GM18511 (cell line): ENCODE measurements around the gene PHLDB2.

ENCODE experiments used
- ATAC-seq: cut with Tn5 transposase; IDR thresholded peaks from one replicate; pipeline ENCODE4 v1.9.1; 2021; ENCODE audit warnings: mild to moderate bottlenecking, moderate library complexity; ENCODE audit not compliant: unreplicated experiment

The PHLDB2 gene

DNA sequence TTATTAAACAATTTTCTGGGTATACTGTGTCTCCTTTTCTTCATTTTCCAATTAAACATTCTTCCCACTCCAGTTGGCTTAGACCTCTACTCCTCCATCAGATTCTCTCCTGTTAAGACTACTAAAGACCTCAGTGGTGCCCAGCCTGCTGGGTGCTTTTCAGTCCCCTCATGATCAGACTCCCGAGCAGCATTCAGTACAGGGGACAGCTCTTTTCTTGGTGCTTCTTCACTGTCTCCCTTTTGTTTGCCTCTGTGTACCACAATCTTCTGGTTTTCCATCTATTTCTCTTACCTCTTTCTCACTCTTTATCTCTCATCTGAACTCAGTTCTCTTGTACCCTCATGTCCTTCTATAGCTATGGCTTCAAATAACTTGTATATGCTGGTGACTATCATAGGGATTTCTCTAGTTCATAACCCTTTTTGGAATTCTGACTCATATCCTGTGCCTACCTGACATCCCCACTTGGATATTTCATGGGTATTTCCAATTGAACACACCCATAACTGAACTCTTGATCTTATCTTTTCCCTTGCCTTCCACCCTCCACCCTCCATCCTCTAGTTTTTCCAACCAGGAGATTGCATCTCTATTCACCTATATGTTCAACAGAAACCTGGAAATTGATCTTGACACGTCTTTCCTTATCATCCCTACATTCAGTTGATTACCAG, 64.2 kb downstream of the PHLDB2 start:
- ATAC-seq, result no peak

GRCh38 chr3:111923806-111924205, 64.7 kb downstream of the PHLDB2 start:
- ATAC-seq, result no peak

DNA sequence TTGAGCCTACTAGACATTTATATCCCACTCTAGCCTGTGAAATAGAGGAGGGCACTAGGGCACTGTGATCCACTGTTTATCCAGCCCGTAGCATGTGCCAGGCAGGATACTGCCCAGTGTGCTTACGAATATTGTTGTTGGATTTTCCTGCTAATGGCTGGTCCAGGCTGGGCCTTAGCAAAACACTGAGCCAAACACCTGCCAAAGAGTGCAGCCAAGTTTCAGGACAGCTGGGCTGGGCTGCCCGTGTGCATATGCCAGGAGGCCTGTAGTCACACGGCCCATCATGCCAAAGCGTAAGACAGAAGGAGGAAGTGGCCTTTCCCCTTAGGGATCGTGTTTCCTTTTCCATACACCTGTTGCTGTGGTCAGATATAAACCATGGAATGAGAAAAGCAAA, 65.2 kb downstream of the PHLDB2 start:
- no peak for ATAC-seq

- ATAC-seq, result no peak
Observed at GRCh38 chr3:111926266-111926676, 67.2 kb downstream of the PHLDB2 start.

- ATAC-seq, result no peak
Observed at GRCh38 chr3:111928613-111929012, 69.5 kb downstream of the PHLDB2 start.

DNA sequence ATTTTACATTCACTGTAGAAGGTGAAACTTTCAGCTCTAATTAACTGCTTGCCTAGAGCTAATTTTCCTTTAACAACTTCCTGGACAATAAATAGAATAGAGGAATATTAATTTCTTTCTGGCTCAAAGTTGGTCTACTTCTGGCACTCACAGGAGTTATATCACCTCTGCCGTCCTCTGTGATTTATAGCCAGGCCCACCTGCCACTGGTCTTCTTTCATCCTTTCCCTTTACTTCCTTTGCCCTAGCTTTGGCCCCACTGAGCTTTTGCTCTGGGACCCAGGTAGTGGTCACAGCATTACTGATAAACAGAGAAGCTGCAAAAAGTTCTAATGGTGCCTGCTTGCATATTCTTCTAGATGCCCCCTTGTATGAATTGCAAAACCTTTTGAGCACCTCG, 70.4 kb downstream of the PHLDB2 start:
- no peak for ATAC-seq

- no peak for ATAC-seq
Observed at GRCh38 chr3:111932946-111933345, 73.9 kb downstream of the PHLDB2 start.

- no peak for ATAC-seq
Observed at GRCh38 chr3:111936191-111936841, 77.3 kb downstream of the PHLDB2 start.

GRCh38 chr3:111936967-111937366, 77.9 kb downstream of the PHLDB2 start:
- ATAC-seq, result no peak

- no peak for ATAC-seq
Observed at GRCh38 chr3:111937871-111938270, 78.8 kb downstream of the PHLDB2 start.

GRCh38 chr3:111939873-111940272, 80.8 kb downstream of the PHLDB2 start:
- no peak for ATAC-seq

DNA sequence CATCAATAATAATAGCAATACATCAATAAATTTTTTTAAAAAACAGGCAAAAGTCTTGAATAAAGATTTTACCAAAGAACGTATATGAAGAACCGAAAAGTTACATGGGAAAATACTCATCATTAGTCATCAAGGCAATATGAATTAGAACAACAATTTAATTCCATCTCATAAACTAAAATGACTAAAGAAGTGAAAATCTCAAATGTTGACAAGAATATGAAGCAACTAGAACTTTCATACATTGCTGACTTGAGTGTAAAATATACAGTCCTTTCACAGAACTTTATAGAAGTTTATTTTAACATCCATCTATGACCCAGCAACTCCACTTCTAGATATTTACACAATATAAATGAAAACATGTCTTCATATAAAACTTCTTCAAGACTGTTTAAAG, 84.5 kb downstream of the PHLDB2 start:
- no peak for ATAC-seq

GRCh38 chr3:111944372-111944771, 85.3 kb downstream of the PHLDB2 start:
- no peak for ATAC-seq

DNA sequence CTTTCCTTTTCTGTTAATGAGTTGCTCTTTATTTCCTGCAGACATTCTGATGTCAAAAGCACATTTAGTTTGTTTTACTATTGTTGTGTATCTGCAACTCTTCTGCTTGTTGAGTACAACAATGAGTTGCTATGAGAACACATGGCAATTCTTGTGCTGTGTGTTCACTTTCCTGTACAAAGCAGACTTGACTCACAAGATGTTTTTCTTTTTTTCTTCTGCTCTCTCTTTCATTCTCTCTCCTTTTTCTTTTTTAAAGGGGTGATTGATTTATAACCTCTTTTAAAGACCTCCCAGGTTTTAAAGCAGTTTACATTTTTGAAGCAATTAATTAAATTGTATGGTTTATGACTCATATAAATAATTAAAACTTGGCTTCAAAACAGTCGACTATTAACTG, 88.2 kb downstream of the PHLDB2 start:
- ATAC-seq, result no peak

DNA sequence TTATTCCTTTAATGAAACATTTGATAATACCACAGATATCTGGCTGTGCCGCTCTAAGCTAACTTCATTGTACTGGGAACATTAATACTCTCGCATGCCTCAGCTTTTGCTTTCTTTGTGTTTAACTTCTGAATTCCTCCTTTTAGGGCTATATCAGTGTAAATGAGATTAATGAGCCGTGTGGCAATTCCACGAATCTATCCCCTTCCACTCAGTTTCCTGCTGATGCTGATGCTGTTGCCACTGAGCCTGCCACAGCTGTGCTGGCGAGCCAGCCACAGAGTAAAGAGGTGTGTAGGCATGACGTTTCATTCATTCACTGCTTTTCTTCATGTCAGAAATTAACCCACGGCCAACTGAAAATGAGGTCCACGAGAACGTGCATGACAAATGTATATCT, 89.7 kb downstream of the PHLDB2 start:
- ATAC-seq, result no peak

DNA sequence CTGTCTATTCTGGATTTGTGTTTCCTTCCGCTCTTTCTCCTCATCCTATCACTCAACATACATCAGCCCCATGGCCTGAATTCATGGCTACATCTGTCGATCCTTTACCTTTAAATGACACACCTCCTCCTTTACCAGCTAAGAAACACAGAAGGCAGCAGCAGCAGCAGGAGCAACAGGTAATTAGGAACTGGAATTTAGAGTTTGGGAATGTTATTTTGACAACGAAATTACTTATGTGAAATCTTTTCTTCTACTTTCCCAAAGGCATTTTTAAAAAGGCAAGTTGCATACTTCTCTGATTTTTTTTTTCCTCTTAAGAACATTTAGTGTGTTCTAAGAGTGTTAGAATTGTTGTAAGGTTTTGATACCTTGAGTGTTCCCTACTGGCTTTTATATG, 90.6 kb downstream of the PHLDB2 start:
- ATAC-seq, result no peak

GRCh38 chr3:111951032-111951431, 92.0 kb downstream of the PHLDB2 start:
- no peak for ATAC-seq

DNA sequence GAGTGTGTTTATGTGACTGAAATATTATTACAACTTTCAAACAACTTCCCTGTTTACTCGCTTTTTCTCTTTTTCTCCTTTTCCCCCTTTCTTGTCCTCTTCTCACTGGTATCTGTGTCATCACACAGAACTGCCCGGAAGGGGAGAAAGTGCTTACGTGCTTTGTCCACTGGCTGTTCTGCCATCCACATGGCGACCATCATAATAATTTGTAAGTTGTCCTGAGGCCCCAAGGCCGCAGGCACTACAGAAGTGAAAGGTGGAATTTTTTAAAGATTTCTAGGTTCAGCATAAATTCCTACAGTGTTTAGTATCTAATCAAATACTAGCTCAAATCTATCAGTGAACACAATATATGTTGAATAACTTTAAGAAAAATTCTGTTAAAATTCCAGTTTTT, 93.0 kb downstream of the PHLDB2 start:
- ATAC-seq, result no peak

DNA sequence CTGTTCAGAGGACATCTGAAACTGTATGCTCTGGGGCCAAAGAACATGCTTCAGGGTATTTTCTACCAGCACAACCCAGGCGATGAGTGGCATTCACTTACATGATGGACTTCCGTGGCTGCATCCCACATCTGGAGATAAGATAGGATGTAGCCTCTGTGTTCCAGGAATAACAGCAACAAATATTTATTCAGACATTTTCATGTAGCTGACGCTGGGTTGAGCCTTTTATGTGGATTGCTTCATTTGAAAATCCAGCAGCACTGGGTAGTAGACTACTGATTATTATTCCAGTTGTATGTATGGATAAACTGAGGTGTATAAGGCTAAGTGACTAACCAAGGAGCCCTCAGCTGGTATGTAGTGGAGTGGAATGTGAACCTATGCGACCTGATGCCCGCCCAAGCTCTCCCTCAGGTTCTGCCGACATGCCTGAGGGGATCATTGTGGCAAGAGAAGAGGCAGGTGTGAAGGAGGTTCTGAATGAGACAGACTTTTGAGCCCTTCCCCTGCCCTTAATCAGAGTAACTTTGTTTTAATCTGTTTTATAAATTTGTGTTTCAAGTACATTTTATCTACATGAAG, 93.9 kb downstream of the PHLDB2 start:
- no peak for ATAC-seq

DNA sequence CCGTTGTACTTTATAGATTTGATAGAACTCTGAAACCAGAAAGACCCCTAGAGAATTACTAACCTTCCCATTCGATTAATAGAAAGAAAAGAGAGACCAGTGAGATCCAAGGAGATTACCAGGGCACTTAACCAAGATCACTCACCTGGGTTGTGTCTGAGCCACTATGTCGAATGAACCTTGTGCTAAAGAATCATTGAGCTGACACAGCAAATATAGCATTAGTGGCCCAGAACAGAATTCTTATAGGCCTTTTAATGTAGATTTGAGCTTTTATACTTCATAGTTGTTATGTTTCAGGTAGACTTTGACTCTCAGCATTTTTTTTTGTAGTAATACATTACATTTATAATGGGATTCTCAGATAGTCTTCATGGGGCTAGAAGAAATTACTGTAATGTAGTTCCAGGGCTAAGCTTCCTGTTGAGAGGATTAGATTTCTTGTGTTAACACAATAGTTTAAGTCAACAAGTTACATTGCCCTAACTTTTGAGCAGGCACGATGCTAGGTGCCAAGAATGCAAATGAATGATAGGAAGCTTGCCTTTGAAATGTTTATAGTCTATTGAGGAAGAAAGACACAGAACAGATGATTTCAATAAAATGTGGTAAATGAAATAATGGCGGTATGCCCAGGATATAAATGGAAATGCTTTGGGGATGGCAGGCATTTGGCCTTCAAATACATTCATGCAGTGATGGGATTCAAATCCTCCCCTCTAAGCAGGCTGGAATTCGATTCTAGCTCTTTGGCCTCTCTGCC, 95.3 kb downstream of the PHLDB2 start:
- ATAC-seq, result no peak

- ATAC-seq, result no peak
Observed at GRCh38 chr3:111955876-111956275, 96.8 kb downstream of the PHLDB2 start.

DNA sequence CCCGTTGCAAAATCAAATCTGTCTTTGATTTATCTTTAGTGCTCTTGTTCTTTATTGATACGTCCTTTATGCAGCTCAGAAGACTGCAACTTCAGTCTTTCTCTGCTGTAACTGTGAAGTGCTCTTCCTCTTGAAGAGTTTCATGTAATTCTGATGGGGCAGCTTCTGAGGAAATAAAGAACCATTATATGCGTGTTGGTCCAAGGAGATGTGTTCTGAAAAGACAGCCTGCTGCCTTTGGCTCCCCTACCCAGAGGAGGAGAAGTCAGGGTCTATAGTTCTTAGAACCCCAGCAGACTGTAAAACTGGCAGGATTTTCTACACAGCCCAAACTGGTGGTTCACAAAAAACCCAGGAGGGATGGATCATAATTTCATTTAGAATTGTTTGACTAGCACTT, 97.4 kb downstream of the PHLDB2 start:
- ATAC-seq, result no peak
